Measurements from ENCODE around the gene RNASEL. TPM values are rescaled to one million over a fixed set of nuclear protein-coding genes. Genes with fewer than 3 reads are reported as not detected.
A peak's percentile ranks its signal among the peaks of the same experiment; 100 is the strongest.

The RNASEL gene
- total and polyA plus RNA-seq, 2 donors (not counting 1 experiment from before 2014, with no cell fraction given), result 6.1 to 9.6 TPM

DNA sequence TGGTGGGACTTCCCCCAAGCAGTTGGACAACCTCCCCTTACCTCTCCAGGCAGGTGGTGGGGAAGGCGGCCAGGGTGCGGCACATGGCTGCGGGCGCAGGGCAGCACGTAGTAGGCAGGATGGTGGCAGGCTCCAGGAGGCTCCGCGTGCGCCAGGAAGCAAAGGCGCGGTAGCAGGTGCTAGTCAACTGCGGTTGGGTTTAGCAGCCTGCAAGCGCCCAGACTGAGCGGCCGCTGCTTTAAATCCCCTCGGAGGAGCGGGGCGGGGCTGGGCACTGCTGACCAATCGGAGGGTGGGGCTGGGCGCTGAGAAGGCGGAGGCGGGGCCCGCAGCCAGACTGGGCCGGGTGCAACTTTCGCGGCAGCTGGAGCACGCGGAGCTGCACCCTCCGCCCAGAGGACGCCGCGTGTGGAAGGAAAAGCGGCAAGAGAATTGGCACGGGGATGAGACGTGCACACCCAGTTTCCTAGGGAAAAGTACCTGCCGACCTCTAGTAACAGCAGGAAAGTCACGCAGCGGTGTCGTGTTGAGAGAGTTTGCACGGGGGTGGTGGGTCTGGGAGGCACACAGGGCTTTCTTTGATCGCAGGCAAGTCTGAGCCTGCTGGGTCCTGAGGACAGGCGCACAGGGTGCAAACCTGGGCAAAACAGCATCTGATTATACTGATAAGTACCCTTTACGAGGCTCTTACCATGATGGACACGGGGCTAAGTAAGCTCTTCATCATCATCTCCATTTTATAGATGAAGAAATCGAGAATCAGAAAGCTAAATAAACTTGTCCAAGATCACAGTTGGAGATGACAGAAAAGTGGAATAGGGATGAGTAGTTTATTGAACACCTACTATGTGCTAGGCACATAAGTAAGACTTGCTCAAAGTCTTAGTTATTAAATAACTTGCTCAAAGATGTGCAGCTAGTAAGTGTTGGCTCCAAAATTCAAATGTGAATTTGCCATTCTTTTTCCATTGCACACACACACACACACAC lies 15.4 kb upstream of the RNASEL start, which contains the start of gene RGS16:
RGS16 (minus strand) TSS at position 215 of the 990 bp plus-strand sequence; CDS start at position 85, 130 bp downstream.
- Histone ChIP-seq H4K20me1 (ENCODE audit: control insufficient read depth, extremely low read depth, insufficient read depth, low read length) (no peaks in the 10 kb centered on the region), H3K9me3 (ENCODE audit: control insufficient read depth, insufficient read depth, low read depth, low read length) (no peaks in the 10 kb centered on the region), H3K27ac (ENCODE audit: insufficient read depth, low read length) (no peak within 1 kb of the TSS), H3K4me2 (ENCODE audit: extremely low read depth, insufficient read depth, low read length) (peak within 1 kb of the TSS; percentile 88), H3K36me3 (ENCODE audit: control insufficient read depth, insufficient read depth, low read length) (no peaks in the 10 kb centered on the region), H3K4me3 (replicated peaks in 1 of 4; ENCODE audit: control extremely low read depth in 1 of 4, insufficient read depth in 1 of 4, low read depth in 3 of 4, low read length in 4 of 4) (peak within 1 kb of the TSS; percentile 14 to 50 (median 42)), H3K27me3 (ENCODE audit: control insufficient read depth, insufficient read depth, low read length) (peaks cover 16% of the 10 kb centered on the region), H3K9ac (ENCODE audit: insufficient read depth, low read length) (no peak within 1 kb of the TSS), H3K4me1 (ENCODE audit: control insufficient read depth, extremely low read depth, insufficient read depth, low read length) (peaks cover 6% of the 10 kb centered on the region), H3K79me2 (ENCODE audit: control insufficient read depth, insufficient read depth, low read length) (no peaks in the 10 kb centered on the region), H2AFZ (ENCODE audit: low read length) (peak within 1 kb of the TSS; percentile 84)
- TF ChIP-seq EZH2 (IDR thresholded peaks at IDR 0.05; ENCODE audit: low read length, missing control alignments), result no peak
- TF ChIP-seq, protein P1, sequence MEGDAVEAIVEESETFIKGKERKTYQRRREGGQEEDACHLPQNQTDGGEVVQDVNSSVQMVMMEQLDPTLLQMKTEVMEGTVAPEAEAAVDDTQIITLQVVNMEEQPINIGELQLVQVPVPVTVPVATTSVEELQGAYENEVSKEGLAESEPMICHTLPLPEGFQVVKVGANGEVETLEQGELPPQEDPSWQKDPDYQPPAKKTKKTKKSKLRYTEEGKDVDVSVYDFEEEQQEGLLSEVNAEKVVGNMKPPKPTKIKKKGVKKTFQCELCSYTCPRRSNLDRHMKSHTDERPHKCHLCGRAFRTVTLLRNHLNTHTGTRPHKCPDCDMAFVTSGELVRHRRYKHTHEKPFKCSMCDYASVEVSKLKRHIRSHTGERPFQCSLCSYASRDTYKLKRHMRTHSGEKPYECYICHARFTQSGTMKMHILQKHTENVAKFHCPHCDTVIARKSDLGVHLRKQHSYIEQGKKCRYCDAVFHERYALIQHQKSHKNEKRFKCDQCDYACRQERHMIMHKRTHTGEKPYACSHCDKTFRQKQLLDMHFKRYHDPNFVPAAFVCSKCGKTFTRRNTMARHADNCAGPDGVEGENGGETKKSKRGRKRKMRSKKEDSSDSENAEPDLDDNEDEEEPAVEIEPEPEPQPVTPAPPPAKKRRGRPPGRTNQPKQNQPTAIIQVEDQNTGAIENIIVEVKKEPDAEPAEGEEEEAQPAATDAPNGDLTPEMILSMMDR (conservative IDR thresholded peaks at IDR 0.05 in 1 of 2, IDR thresholded peaks at IDR 0.05 in 1 of 2; ENCODE audit: low read depth in 1 of 2, low read length in 2 of 2), result no peak
- DNase-seq (ENCODE audit: low read depth in 2 of 2), result peak; percentile 75 to 78

DNA sequence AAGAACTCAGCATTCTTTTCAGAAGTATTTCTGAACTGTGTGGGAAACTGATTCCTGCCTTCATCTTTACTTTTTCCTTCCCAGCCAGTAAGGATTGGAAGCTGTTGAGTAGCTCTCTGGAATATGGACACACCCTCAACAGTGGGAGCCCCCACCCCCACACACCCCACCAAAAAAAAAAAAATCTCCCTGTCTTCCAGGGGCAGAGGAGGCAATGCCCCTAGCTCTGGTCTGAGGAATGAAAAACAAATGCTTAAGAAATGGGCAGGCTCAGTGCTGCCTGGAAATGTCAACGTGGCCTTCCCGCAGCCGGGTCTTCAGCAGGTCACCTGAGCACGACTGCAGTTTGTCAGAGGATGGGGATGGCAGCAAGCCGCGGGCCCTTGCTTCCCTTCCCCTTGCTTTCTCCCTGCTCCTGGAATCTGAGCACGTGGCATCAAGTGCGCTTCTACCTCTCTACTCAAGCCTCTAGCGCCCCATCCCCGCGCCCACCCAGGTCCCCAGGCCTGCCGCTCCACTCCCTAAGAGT lies 14.7 kb upstream of the RNASEL start:
- H4K20me1 ChIP-seq (ENCODE audit: control insufficient read depth, extremely low read depth, insufficient read depth, low read length), result no peaks in the 10 kb centered on the region
- no peak overlapping the region for H3K9ac ChIP-seq (ENCODE audit: insufficient read depth, low read length)
- peak overlapping the region; percentile 79 for H3K4me2 ChIP-seq (ENCODE audit: extremely low read depth, insufficient read depth, low read length)
- no peak overlapping the region for H2AFZ ChIP-seq (ENCODE audit: low read length)
- H3K27ac ChIP-seq (ENCODE audit: insufficient read depth, low read length), result no peak overlapping the region
- no peaks in the 10 kb centered on the region for H3K9me3 ChIP-seq (ENCODE audit: control insufficient read depth, insufficient read depth, low read depth, low read length)
- no peaks in the 10 kb centered on the region for H3K36me3 ChIP-seq (ENCODE audit: control insufficient read depth, insufficient read depth, low read length)
- H3K27me3 ChIP-seq (ENCODE audit: control insufficient read depth, insufficient read depth, low read length), result peaks cover 16% of the 10 kb centered on the region
- no peaks in the 10 kb centered on the region for H3K79me2 ChIP-seq (ENCODE audit: control insufficient read depth, insufficient read depth, low read length)
- H3K4me1 ChIP-seq (ENCODE audit: control insufficient read depth, extremely low read depth, insufficient read depth, low read length), result peaks cover 6% of the 10 kb centered on the region
- peak overlapping the region; percentile 14 to 50 (median 42) for H3K4me3 ChIP-seq (replicated peaks in 1 of 4; ENCODE audit: control extremely low read depth in 1 of 4, insufficient read depth in 1 of 4, low read depth in 3 of 4, low read length in 4 of 4)
- no peak for TF ChIP-seq EZH2 (IDR thresholded peaks at IDR 0.05; ENCODE audit: low read length, missing control alignments)
- TF ChIP-seq, protein P1 (conservative IDR thresholded peaks at IDR 0.05 in 1 of 2, IDR thresholded peaks at IDR 0.05 in 1 of 2; ENCODE audit: low read depth in 1 of 2, low read length in 2 of 2), result no peak
- peak in 1 of 2 donors; percentile 12 for DNase-seq (ENCODE audit: low read depth in 2 of 2)

DNA sequence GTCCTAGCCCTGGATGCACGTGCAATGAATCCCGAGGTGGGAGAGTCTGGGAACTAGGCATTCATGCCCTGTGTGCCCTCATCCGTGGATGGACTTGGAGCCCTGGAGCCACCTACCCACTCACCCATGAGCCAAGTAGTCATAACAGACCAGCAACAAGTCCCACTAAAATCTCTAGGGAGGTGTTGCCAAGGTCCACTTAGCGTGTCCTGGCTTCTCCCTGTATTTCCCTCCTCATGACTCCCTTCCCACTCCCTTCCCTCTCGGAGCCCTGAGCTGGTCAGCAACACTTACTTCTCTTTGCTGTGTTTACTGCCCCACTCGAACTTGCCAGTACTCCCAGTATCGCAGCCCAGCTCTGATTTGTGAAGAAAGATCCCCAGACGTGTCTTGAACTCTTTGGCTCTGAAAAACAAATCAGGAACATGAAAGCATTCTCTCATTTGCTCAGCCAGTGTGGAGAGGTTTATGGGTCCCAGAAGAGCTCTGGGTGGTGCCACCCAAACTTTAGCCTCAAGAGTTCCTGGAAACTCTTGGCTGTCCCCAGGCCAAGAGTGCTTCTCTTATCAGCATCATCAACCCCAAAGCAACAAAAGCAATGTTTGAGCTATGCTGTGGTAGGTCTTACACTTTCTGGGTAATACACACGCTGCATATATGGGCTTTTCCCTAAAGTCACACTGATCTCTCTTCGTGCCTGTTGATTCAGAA lies 14.0 kb upstream of the RNASEL start:
- no peaks in the 10 kb centered on the region for H3K36me3 ChIP-seq (ENCODE audit: control insufficient read depth, insufficient read depth, low read length)
- no peak overlapping the region for H3K4me2 ChIP-seq (ENCODE audit: extremely low read depth, insufficient read depth, low read length)
- no peak overlapping the region for H3K27ac ChIP-seq (ENCODE audit: insufficient read depth, low read length)
- no peaks in the 10 kb centered on the region for H4K20me1 ChIP-seq (ENCODE audit: control insufficient read depth, extremely low read depth, insufficient read depth, low read length)
- DNase-seq (ENCODE audit: low read depth in 2 of 2), result no peak
- no peak overlapping the region for H2AFZ ChIP-seq (ENCODE audit: low read length)
- no peaks in the 10 kb centered on the region for H3K9me3 ChIP-seq (ENCODE audit: control insufficient read depth, insufficient read depth, low read depth, low read length)
- H3K4me1 ChIP-seq (ENCODE audit: control insufficient read depth, extremely low read depth, insufficient read depth, low read length), result peaks cover 6% of the 10 kb centered on the region
- TF ChIP-seq, protein P1 (conservative IDR thresholded peaks at IDR 0.05 in 1 of 2, IDR thresholded peaks at IDR 0.05 in 1 of 2; ENCODE audit: low read depth in 1 of 2, low read length in 2 of 2), result no peak
- TF ChIP-seq EZH2 (IDR thresholded peaks at IDR 0.05; ENCODE audit: low read length, missing control alignments), result peak; percentile 10
- peaks cover 16% of the 10 kb centered on the region for H3K27me3 ChIP-seq (ENCODE audit: control insufficient read depth, insufficient read depth, low read length)
- peak overlapping the region in 1 of 4 experiments; percentile 48 for H3K4me3 ChIP-seq (replicated peaks in 1 of 4; ENCODE audit: control extremely low read depth in 1 of 4, insufficient read depth in 1 of 4, low read depth in 3 of 4, low read length in 4 of 4)
- H3K79me2 ChIP-seq (ENCODE audit: control insufficient read depth, insufficient read depth, low read length), result no peaks in the 10 kb centered on the region
- H3K9ac ChIP-seq (ENCODE audit: insufficient read depth, low read length), result no peak overlapping the region

Measured in fibroblast of lung (primary cell).